ES-I3 (cell line): ENCODE data around the gene OR52D1.

Experiments
- H3K36me3 ChIP-seq: 2 replicates; pipeline ENCODE4 v1.6.1; 2013; ENCODE audit warnings: mild to moderate bottlenecking, low read length, control low read depth, moderate library complexity; ENCODE audit not compliant: insufficient read depth
- H3K4me1 ChIP-seq: 2 replicates; pipeline ENCODE4 v1.6.1; 2013; ENCODE audit warnings: mild to moderate bottlenecking, control low read depth, low read length; ENCODE audit not compliant: insufficient read depth
- H3K9ac ChIP-seq: 2 replicates; pipeline ENCODE4 v1.6.1; 2013; ENCODE audit warnings: low read depth, mild to moderate bottlenecking, low read length, moderate library complexity
- H3K9me3 ChIP-seq: 2 replicates; pipeline ENCODE4 v1.6.1; 2013; ENCODE audit warnings: mild to moderate bottlenecking, low read length, moderate library complexity; ENCODE audit not compliant: control insufficient read depth, insufficient read depth

OR52D1 gene

GRCh38 chr11:5531053-5531831, 42.8 kb downstream of the OR52D1 start:
- no peaks in the 10 kb centered on the region for H3K36me3 ChIP-seq
- no peaks in the 10 kb centered on the region for H3K9me3 ChIP-seq
- no peak overlapping the region for H3K9ac ChIP-seq
- H3K4me1 ChIP-seq = no peaks in the 10 kb centered on the region

- Histone ChIP-seq H3K4me1 (no peaks in the 10 kb centered on the region), H3K9me3 (no peaks in the 10 kb centered on the region), H3K36me3 (no peaks in the 10 kb centered on the region), H3K9ac (no peak overlapping the region)
Measured at GRCh38 chr11:5534046-5534445, 45.6 kb downstream of the OR52D1 start.

- Histone ChIP-seq H3K9ac (no peak overlapping the region), H3K9me3 (no peaks in the 10 kb centered on the region), H3K36me3 (no peaks in the 10 kb centered on the region), H3K4me1 (no peaks in the 10 kb centered on the region)
Measured at GRCh38 chr11:5536482-5536881, 48.0 kb downstream of the OR52D1 start.
